Fibroblast of skin of back (primary cell): Measurements from ENCODE around the gene ZNF615.
"Not testable (repeated sequence)": the region's sequence is repeated elsewhere in the genome, so short reads cannot be mapped to it uniquely, and the experiment has no call there.

Experiments used
- DNase-seq: peaks from one replicate; pipeline ENCODE4 v3.0.0-alpha.2; 2013

Gene ZNF615

DNA sequence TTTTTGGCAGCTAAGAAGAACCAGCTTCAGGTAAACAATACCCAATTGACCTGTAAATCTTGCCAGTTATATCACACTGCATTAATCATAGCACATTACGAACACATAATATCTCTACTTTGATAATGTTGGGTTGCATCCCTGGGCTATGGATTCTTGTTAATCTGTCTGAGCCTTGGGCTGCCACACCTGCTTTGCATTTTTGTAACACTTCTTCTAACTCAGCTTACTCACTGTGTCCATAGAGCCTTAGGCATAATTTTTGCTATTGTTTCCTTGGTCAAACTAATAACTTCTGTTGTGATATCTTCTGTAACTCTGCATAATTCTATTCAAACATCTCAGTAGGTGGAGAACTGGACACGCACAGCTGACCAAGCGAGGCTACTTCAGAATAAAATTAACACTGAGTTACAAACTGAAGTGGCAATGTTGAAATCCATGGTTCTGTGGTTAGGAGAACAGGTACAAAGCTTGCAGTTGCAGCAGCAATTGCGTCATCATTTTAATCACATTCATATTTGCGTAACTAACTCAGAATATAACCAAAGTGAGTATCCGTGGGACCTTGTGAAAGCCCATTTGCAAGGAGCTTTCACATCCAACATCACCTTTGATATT, 27.8 kb downstream of the ZNF615 start:
- DNase-seq = no peak

DNA sequence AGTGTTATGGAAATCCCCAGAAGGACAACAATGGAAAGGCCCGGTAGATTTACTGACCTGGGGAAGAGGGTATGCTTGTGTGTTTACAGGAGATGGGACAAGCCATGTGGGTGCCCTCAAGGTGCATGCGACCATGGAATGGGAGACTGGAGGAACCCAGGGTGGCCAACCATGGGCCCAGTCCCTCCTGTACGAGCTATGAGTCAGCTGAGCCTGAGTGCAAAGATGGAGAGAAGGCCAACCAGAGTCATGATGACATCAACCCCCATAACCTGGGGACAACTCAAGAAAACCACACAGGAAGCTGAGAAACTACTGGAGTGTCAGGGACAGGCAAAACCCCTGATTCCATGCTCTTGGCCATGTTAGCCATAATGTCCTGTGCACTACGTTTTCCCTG, 29.1 kb downstream of the ZNF615 start:
- no peak for DNase-seq

DNA sequence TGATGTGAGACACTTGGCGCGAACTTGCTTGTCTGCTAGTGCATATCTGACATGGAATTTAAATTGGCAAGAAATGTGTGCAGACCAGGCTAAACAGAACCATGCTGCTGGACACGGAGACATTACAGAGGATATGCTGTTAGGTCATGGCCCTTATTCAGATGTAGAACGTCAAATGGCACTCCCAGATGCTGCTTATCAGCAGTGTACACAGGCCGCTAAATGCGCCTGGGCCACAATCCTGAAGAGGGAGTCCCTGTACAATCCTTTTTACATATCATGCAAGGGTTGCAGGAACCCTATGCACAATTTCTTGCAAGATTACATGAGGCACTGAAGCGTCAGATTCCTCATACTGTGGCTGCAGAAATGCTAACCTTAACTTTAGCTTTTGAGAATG, 30.7 kb downstream of the ZNF615 start:
- DNase-seq = no peak

DNA sequence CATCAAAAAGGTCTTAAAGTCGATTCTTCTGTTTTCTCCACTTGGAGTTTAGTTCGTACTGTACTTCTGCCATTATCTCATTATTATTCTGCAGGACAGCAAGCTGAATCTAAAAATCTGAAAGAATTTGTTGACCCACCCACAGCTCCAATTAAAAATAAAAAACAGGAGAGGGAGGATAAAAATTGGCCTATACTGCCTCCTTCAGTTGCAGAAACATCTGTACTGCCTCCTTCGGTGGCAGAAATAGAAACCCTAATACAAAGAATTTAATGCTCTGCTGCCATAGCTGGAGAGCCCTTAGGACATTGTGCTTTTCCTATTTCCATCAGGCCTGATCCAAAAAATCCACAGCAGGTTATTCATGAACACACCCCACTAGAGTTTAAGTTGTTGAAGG, 31.2 kb downstream of the ZNF615 start:
- no peak for DNase-seq

DNA sequence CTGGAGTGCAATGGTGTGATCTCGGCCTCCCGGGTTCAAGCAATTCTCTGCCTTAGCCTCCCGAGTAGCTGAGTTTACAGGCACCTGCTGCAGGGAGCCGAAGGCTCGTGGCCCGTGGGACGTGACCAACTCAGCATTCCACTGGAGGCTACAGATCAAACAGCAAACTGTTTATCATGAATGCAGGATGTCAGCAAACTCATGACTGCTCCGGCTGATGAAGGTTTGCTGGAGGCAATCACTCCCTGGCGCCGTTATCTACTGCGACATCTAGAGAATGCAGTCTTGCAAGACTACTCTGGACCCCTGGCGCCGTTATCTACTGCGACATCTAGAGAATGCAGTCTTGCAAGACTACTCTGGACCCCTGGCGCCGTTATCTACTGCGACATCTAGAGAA, 32.2 kb downstream of the ZNF615 start:
- DNase-seq = not testable (repeated sequence)

DNA sequence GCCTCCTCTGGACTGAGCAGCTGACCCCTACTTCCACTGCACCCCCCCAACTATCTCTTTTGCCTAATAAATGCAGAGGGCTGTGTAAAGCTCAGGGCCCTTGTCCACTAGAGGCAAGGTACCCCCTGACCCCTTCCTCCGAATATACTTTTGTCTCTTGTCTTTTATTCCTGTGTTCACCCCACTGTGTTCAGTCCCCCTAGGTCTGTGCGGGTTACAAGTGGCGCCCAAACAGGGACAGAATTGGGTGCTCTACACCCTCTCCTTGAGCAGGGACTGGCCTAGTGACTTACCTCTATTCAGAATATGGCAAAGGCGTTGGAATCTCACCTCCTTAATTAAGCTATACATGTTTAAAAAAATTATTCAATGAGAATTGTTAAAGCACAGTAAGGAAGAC, 36.4 kb downstream of the ZNF615 start:
- peak; percentile 23 for DNase-seq

DNA sequence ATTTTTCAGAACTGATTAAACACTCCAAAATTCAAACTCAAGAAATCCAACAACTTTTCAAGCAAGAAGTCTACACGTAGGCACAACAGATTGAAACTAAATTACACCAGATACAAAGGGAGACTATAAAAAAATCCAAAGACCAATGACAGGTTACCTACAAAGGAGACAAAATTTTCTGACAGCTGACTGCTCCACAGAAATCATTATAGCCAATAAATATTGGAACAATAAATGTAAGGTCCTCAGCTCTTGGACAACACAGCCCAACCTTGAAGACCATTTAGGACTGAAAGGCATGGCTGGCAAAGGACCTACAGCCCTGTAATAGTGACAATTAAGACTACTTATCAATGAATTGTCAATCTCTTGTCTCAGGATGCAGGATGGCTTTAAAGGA, 37.3 kb downstream of the ZNF615 start:
- no peak for DNase-seq

DNA sequence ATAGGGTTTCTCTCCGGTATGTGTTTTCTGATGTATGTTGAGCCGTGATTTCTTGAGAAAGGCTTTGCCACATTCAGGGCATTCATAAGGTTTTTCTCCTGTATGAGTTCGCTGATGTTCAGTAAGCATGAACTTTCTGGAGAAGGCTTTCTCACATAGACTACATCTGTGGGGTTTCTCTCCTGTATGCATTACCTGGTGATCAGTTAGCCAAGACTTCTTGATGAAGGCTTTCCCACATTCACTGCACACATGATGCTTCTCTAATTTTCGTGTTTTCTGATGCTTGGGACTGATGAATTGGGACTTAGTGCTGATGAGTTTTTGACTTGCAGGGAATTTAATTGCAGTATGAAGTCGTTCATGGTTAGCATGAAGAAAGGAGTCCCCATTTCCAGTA, 42.4 kb downstream of the ZNF615 start:
- no peak for DNase-seq

DNA sequence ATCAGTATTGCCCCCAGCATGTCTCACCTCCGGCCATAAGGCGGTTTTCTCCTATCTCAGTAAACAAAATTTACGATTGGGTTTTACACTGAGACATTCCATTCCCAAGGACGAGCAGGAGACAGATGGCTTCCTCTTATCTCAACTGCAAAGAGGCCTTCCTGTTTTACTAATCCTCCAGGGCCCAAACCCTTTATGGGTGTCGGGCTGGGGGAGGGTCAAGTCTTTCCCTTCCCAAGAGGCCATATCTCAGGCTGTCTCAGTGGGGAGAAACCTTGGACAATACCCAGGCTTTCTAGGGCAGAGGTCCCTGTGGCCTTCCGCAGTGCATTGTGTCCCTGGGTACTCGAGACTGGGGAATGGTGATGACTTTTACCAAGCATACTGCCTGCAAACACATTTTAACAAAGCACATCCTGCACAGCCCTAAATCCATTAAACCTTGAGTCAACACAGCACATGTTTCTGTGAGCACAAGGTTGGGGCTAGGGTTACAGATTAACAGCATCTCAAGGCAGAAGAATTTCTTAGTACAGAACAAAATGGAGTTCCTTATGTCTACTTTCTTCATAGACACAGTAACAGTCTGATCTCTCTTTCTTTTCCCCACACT, 47.3 kb downstream of the ZNF615 start:
- not testable (repeated sequence) for DNase-seq

DNA sequence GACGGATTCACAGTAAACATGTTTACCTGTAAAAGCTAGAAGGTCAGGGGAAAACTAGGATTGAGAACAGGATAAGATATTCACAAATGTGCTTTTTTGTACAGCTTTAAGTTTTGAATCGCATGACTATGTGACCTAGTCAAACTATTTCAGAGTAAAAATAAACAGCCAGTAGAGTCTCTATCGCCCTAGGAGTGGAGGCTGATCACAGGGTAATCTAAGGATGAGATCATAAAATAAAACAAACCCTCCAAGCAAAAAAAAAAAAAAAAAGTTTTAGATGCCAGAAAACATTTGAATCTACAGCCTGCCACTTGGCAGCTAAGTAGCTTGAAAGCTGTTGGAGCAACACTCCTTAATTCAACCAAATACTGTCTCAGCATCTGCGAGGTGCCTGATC, 48.2 kb downstream of the ZNF615 start:
- DNase-seq = no peak

DNA sequence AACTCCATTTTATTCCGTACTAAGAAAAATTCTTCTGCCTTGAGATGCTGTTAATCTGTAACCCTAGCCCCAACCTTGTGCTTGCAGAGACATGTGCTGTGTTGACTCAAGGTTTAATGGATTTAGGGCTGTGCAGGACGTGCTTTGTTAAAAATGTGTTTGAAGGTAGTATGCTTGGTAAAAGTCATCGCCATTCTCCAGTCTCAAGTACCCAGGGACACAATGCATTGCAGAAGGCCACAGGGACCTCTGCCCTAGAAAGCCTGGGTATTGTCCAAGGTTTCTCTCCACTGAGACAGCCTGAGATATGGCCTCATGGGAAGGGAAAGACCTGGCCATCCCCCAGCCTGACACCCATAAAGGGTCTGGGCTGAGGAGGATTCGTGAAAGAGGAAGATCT, 50.2 kb downstream of the ZNF615 start:
- DNase-seq = not testable (repeated sequence)

DNA sequence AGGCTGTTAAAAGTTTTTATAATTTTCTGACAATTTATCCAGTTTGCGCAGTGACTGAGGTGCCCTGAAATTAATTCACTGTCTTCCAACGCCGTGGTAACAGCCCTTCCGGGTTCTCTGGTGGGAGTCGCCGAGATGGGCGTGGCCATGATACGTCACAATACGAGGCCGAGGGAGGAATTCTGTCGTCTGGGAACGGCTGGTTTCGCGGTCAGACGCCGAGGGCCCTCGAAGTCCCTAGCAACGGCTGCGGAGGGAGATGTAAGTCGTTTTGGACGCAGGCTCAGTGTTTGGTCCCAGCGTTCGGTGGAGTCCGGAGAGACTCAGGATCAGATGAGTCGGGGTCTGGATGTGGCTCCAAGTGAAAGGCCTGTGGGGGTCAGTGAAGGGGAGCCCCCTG, 59.0 kb downstream of the ZNF615 start:
- DNase-seq = peak; percentile 40

DNA sequence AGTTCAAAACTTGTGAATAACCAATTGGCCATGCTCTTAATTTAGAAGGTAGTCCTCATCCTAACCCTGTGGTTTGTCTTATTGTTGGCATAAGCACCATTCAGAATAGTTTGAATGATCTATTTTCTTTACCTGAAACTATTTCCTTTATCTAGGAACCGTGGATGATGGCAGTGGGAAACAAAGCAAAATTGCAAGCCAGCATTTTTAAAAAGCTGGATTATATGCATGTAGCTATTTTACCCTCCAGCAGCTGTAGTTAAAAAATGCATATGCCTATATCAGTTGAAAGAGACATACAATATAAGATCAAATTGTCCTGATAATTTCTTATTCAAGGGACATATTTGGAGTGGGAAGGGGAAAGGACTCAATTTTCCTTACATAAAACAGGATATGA, 61.4 kb downstream of the ZNF615 start:
- DNase-seq = no peak

DNA sequence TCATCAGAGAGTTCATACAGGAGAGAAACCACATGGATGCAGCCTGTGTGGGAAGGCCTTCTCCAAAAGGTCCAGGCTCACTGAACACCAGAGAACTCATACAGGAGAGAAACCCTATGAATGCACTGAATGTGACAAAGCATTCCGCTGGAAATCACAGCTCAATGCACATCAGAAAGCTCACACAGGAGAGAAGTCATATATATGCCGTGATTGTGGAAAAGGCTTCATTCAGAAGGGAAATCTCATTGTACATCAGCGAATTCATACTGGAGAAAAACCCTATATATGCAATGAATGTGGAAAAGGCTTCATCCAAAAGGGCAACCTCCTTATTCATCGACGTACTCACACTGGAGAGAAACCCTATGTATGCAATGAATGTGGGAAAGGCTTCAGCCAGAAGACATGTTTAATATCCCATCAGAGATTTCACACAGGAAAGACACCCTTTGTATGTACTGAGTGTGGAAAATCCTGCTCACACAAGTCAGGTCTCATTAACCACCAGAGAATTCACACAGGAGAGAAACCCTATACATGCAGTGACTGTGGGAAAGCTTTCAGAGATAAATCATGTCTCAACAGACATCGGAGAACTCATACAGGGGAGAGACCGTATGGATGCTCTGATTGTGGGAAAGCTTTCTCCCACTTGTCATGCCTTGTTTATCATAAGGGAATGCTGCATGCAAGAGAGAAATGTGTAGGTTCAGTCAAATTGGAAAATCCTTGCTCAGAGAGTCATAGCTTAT, 63.0 kb downstream of the ZNF615 start:
- DNase-seq = no peak
